AG09319 (cell line): ENCODE measurements around the gene PKD1L1.
"Not testable (repeated sequence)": the region's sequence is repeated elsewhere in the genome, so short reads cannot be mapped to it uniquely, and the experiment has no call there.

Source experiments
- DNase-seq: peaks from one replicate; pipeline ENCODE4 v3.0.0-alpha.2; 2010; ENCODE audit warnings: low read depth; ENCODE audit errors: extremely low read depth
- TF ChIP-seq, protein P1 (sequence below): IDR thresholded peaks from 2 replicates; pipeline ENCODE4 v1.5.1; 2011; ENCODE audit warnings: low read depth, mild to moderate bottlenecking, inconsistent platforms, low read length, moderate library complexity

The PKD1L1 gene

DNA sequence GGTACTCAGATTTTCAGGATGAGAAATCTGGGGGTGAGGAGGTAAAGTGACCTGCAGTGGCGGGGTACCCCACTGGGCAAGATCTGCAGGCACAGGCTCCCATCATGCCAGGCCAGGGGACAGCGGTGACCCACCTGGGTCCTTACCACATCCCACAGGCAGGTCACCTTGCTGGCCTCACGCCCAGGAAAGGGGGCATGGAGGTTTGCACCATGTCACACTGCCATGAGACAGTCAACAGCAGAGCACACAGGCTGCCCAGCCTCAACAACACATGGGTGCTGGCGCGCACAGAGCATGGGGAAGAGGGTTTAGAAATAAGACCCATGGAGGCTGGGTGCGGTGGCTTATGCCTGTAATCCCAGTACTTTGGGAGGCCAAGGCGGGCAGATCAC lies 914 bp downstream of the PKD1L1 start:
- no peak for DNase-seq
- TF ChIP-seq, protein P1, sequence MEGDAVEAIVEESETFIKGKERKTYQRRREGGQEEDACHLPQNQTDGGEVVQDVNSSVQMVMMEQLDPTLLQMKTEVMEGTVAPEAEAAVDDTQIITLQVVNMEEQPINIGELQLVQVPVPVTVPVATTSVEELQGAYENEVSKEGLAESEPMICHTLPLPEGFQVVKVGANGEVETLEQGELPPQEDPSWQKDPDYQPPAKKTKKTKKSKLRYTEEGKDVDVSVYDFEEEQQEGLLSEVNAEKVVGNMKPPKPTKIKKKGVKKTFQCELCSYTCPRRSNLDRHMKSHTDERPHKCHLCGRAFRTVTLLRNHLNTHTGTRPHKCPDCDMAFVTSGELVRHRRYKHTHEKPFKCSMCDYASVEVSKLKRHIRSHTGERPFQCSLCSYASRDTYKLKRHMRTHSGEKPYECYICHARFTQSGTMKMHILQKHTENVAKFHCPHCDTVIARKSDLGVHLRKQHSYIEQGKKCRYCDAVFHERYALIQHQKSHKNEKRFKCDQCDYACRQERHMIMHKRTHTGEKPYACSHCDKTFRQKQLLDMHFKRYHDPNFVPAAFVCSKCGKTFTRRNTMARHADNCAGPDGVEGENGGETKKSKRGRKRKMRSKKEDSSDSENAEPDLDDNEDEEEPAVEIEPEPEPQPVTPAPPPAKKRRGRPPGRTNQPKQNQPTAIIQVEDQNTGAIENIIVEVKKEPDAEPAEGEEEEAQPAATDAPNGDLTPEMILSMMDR = no peak

DNA sequence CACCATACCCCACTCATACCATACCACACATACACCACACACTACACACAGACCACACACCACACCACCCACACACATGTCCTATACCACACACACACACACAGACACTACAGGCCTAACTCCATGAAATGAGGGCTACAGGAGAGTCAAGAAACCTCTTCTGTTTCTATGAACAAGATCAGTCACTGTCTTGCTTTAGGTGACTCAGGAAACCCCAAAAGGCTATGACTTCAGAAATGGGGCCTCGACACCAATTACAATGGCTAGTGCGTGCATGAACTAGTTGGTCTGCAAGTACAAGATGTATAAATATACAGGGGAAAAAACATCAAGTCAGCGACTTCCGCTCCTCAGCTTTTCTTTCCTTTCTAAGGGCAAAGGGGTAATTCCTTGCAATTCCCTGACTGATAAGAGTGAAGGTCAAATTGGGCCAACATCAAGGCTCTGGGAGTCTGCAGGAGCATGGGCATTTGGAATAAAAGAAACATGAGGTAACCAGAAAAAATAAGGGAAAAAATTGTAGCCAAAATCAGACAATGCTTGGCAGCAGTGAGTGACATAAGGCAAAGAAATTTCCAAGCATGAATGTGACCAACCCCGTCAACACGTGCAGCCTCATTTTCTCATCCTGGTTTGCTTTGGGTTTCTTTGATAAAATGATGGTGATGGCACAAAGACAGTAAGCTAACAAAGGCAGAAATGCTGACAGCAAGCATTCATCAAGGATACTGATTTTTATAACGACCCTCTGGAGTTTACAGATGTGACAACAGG lies 1.5 kb downstream of the PKD1L1 start:
- DNase-seq = no peak
- TF ChIP-seq, protein P1 = no peak

DNA sequence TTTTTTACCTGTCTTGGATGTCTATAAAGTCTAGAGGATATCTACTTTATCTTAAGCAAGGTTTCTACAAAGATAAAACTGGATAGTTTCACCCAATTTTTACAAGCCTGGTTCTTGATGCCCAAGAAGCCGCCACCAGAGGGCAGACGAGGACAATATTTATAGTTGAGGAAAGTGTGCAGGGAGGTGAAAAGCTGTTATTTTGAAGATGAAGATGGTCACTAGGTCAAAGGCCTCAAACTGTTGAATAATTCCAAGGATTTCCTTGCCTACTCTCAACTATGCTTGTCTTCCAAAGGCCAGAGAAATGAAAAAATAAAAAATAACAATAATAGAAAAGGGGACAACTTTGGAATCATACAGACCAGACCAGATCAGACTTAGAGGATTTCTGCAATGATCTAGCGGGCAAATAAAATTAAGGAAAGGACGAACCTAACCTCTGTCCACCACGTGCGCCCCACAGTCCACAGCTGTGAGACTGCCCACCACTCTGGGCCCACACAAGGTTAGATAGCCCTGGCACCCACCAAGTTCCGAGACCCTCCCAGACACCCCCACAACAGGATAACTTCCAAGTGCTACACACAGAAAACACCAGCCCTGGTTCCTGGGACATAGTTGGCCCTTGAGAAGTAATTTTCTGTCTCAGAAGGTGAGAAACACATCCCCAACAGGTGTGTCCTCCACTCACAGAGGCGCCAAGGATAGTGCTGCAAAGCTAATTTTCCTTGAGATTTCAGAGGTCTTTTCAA lies 2.8 kb downstream of the PKD1L1 start:
- TF ChIP-seq, protein P1 = peak; percentile 79
- DNase-seq = peak; percentile 28

DNA sequence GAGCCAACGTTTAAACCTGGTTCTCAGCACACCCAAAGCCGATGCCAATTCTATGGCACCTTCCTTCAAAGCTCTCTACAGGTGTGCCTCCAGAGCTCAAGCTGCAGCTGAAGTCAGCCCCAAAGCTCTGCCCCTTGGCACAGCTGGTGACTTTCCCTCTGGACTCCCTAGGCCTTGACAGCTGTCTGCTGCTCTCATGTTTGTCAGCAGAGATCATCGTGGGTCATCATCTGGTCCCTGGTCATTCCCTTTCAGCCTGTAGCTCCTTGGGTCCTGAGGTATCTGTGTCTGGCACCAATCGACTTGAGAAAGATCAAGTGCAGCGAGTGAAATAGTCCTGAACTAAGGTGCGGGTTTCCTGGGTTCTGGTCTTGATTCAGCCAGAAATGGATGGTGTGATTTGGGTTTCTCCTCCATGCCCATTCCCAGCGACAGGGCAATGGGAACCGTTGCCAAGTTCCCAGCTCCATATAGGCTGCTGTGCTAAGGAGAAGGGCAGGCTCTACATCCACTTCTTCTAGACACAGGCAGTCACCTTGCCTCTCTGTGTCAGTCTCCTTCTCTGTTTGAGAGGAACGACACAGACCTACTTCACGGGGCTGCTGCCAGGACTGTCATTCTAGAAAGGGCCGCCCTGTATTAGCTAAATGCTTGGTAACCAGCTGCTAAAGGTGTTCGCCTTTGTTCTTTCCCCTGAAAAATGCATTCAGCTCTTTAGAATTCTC lies 3.6 kb downstream of the PKD1L1 start:
- TF ChIP-seq, protein P1 = no peak
- no peak for DNase-seq

DNA sequence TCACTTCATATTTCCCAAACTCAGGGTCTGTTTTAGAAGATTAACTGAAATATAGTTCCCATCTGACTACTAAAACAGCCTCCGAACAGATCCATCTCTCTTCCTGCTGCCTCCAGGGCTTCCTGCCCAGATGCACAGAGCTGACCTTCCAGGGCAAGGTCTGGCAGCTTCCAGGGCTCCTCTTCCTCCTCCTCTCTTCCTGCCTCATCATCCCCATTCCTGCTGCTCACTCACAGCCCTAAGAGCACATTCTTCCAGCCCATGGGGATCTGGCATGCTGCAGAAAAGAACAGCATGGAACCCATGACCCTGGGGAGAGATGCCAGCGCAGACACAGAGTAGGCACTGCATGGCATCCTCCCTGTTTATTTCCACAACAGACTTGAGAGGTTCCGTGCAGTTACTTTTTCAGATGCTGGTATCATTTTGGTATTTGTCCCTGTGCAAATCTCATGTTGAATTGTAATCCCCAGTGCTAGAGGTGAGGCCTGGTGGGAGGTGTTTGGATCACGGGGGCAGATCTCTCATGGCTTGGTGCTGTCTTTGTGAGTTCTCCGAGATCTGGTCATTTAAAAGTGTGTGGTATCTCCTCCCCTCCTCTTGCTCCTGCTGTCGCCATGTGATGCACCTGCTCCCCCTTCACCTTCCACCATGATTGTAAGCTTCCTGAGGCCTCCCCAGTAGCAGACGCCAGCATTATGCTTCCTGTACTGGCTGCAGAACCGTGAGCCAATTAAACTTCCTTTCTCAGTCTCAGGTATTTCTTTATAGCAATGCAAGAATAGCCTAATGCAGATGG lies 4.4 kb downstream of the PKD1L1 start:
- DNase-seq = no peak
- TF ChIP-seq, protein P1 = no peak

DNA sequence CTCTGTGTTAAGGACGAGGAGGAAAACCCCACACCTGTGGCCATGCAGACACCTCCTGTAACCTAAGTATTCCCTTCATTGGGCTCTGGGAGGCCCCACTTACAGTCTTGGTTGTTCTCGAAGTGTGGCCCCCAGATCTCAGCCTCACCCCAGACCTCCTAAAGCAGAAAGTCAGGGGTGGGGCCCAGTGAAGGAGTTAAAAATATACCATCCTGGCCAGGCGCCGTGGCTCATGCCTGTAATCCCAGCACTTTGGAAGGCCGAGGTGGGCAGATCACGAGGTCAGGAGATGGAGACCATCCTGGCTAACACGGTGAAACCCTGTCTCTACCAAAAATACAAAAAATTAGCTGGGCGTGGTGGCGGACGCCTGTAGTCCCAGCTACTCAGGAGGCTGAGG lies 5.6 kb downstream of the PKD1L1 start:
- DNase-seq = not testable (repeated sequence)

DNA sequence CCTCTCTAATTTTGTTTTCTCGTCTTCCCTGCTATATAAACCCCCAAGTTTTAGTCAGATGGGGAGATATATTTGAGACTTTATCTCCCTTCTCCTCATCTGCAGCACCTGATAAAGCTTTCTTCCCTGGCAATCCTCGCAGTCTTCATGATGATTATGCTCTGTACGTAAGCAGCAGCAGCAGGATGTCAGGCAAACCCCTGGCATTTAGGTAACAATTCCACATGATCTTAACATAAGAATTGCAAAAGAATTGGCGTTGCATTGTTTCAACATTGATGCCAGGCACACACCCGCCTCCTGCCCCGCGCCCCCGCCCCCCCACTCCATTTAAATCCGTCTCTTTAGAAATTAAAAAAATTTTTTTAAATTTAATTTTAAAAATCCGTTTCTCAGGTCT lies 6.1 kb downstream of the PKD1L1 start:
- DNase-seq = no peak
- TF ChIP-seq, protein P1 = no peak
